IgD-negative memory B cell (primary cell): ENCODE measurements around the gene MTHFD1L. TPM values are rescaled to one million over a fixed set of nuclear protein-coding genes. Genes with fewer than 3 reads are reported as not detected.
"Not testable (repeated sequence)": the region's sequence is repeated elsewhere in the genome, so short reads cannot be mapped to it uniquely, and the experiment has no call there.

Experiments used
- H3K27ac Mint-ChIP-seq, 3 donors: one replicate each; pipeline ENCODE4 v1.8.0; 2020 to 2022; ENCODE audit warnings: mild to moderate bottlenecking in 3 of 3, mixed read lengths in 3 of 3, moderate library complexity in 1 of 3
- H3K27me3 Mint-ChIP-seq: one replicate; pipeline ENCODE4 v1.8.0; 2021; ENCODE audit warnings: mixed read lengths
- H3K36me3 Mint-ChIP-seq: one replicate; pipeline ENCODE4 v1.8.0; 2020; ENCODE audit warnings: mild to moderate bottlenecking, mixed read lengths
- H3K4me1 Mint-ChIP-seq, 3 donors: one replicate each; pipeline ENCODE4 v1.8.0; 2020 to 2022; ENCODE audit warnings: mixed read lengths in 3 of 3, mild to moderate bottlenecking in 1 of 3
- H3K4me3 Mint-ChIP-seq, 4 donors: one replicate each; pipeline ENCODE4 v1.8.0; 2020 to 2022; ENCODE audit warnings: mild to moderate bottlenecking in 4 of 4, mixed read lengths in 4 of 4, moderate library complexity in 3 of 4
- H3K9me3 Mint-ChIP-seq, 3 donors: one replicate each; pipeline ENCODE4 v1.8.0; 2020 to 2021; ENCODE audit warnings: mixed read lengths in 3 of 3, mild to moderate bottlenecking in 1 of 3
- polyA plus RNA-seq: library from polyadenylated mRNA; unstranded; fragments of 300-500 nt; fragmentation: Illumina TruSeq; gene quantifications from one replicate; pipeline ENCODE4 v1.2.3, GENCODE V29; 2021

MTHFD1L gene
- polyA plus RNA-seq, 1 donor from 2014 or later = 1.9 TPM

DNA sequence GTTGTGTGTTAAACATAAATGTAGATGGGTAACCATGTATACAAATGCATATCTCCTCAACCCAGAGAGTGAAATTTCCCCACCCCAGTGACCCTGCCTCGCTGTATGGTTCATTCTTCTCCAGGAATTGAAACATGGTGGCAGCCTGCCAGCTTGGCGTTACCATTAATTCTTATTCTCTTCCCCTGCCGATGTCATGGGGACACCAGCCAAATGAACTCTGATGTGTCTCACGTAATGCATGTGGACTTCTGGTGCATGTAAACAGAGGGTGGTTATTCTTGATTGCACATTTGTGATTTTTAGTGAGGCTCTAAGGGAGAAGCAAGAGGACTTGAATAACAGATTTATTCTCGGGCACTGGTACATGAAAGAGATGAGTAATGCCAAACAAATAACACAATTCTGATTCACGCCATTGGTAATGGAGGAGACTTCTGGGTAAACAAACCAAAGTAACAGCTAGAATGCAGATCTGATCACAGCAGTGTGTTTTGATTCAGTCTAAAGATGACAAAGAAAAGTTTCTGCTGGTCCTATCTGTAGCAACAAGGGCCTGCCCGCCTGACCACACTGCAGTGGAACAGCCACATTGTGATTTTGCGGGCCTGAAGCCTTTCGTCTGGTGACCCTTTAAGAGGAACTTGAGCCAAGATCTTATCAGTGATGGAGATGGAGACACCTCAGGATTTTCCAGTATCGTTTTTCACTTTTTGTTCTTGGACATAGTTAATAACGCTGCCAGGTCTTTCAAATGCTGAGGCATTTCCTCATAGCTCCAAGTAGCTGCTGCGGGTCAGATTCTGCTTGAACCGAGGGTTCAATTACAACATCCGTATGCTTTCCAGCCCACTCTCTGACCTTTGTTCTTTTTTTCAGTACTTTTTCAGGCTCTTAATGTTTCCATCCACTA lies 202.4 kb downstream of the MTHFD1L start:
- H3K27me3 Mint-ChIP-seq = no peaks in the 10 kb centered on the region
- H3K4me3 Mint-ChIP-seq = no peak overlapping the region
- H3K27ac Mint-ChIP-seq = no peak overlapping the region
- peaks cover 6% of the 10 kb centered on the region for H3K36me3 Mint-ChIP-seq
- peaks cover 3 to 6% (median 4%) of the 10 kb centered on the region in 3 donors for H3K4me1 Mint-ChIP-seq
- H3K9me3 Mint-ChIP-seq = no peaks in the 10 kb centered on the region

DNA sequence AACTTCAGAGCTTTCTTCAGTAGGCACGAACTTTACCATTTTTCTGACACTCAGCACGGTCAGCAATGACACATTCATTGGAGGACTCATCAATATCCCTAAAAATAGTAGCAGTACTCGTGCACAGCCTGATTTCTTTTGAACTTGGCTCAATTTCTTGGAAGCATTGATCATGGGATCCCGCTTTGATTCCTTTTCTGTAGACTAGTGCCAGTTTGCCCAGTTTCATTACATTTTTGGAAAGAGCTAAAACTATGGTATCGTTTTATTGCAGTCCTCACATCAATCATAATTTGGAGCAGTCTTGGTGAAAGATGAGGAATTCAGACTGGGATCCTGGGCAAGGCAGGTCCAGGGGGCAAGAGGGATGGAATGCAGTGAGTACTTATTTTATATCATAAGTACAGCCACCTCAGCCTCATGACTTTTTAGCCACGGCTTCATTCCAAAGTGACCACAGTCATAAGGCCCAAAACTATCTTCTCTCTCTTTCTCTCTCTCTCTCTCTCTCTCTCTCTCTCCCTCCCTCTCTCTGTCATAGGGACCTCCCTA lies 203.3 kb downstream of the MTHFD1L start:
- Mint-ChIP-seq H3K27me3 (no peaks in the 10 kb centered on the region), H3K27ac (no peak overlapping the region), H3K36me3 (peaks cover 6% of the 10 kb centered on the region), H3K9me3 (peaks cover 0 to 4% (median 1%) of the 10 kb centered on the region in 3 donors), H3K4me3 (no peak overlapping the region), H3K4me1 (peaks cover 11 to 15% (median 13%) of the 10 kb centered on the region in 3 donors)

GRCh38 chr6:151069641-151070040 lies 204.1 kb downstream of the MTHFD1L start:
- H3K36me3 Mint-ChIP-seq = peaks cover 6% of the 10 kb centered on the region
- H3K4me3 Mint-ChIP-seq = no peak overlapping the region

GRCh38 chr6:151070631-151071051 lies 205.1 kb downstream of the MTHFD1L start:
- H3K4me3 Mint-ChIP-seq = peak overlapping the region in 1 of 4 donors; percentile 53
- no peaks in the 10 kb centered on the region for H3K27me3 Mint-ChIP-seq
- no peak overlapping the region for H3K27ac Mint-ChIP-seq
- H3K36me3 Mint-ChIP-seq = peaks cover 6% of the 10 kb centered on the region
- peaks cover 11 to 15% (median 14%) of the 10 kb centered on the region in 3 donors for H3K4me1 Mint-ChIP-seq
- peaks cover 1 to 7% (median 6%) of the 10 kb centered on the region in 3 donors for H3K9me3 Mint-ChIP-seq

More at GRCh38 chr6:151069641-151070040, 204.1 kb downstream of the MTHFD1L start:
- Mint-ChIP-seq H3K27ac (no peak overlapping the region), H3K4me1 (peaks cover 11 to 15% (median 14%) of the 10 kb centered on the region in 3 donors), H3K9me3 (peaks cover 0 to 6% (median 4%) of the 10 kb centered on the region in 3 donors), H3K27me3 (no peaks in the 10 kb centered on the region)

DNA sequence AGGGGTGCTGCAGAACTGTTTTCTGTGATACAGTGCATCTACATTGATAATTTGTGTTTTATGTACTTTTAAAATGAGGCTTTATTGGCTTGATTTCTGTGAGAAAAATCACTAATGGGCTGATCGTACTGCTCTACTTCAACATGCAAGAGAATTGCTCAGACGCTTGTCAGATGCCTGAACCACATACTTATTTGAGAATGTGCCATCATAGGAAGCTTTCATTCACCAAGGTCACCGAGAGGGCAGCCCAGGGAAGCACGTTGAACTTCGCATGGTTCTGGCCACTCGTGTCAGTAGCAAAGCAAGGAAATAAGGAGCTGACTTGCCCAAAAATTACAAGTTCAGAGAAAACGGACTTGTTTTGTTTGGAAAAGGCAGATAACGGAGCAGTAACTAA lies 205.8 kb downstream of the MTHFD1L start:
- no peak overlapping the region for H3K27ac Mint-ChIP-seq
- peaks cover 11 to 15% (median 14%) of the 10 kb centered on the region in 3 donors for H3K4me1 Mint-ChIP-seq
- no peaks in the 10 kb centered on the region for H3K27me3 Mint-ChIP-seq
- peaks cover 1 to 7% (median 6%) of the 10 kb centered on the region in 3 donors for H3K9me3 Mint-ChIP-seq
- H3K36me3 Mint-ChIP-seq = peaks cover 6% of the 10 kb centered on the region
- no peak overlapping the region for H3K4me3 Mint-ChIP-seq

DNA sequence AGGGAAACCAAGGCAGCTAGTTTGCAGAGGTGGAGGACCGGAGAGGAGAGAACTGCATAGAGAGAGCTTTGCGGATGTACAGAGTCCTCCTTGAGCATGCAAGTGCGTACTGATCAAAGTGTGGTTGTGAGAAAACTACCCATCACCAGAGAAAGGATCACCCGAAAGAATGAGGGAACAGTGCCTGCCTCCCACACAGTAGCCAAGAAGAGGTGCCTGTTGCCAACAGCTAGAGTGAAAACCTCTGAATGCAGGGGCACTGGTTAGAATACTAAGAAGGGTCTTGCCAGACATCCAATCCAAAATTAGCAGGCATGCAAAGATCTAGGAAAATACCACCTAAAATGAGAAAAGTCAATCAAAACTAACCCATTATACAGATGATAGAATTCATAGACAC lies 207.6 kb downstream of the MTHFD1L start:
- H3K4me3 Mint-ChIP-seq = peak overlapping the region in 1 of 4 donors; percentile 53

GRCh38 chr6:151073701-151074100 lies 208.2 kb downstream of the MTHFD1L start:
- peak overlapping the region in 1 of 4 donors; percentile 53 for H3K4me3 Mint-ChIP-seq
- peaks cover 1 to 11% (median 7%) of the 10 kb centered on the region in 3 donors for H3K9me3 Mint-ChIP-seq
- no peaks in the 10 kb centered on the region for H3K27me3 Mint-ChIP-seq
- peaks cover 11 to 15% (median 14%) of the 10 kb centered on the region in 3 donors for H3K4me1 Mint-ChIP-seq
- no peak overlapping the region for H3K27ac Mint-ChIP-seq
- peaks cover 9% of the 10 kb centered on the region for H3K36me3 Mint-ChIP-seq

More for the DNA sequence above, 207.6 kb downstream of the MTHFD1L start:
- H3K36me3 Mint-ChIP-seq = peaks cover 7% of the 10 kb centered on the region
- peaks cover 11 to 15% (median 14%) of the 10 kb centered on the region in 3 donors for H3K4me1 Mint-ChIP-seq
- peaks cover 1 to 11% (median 7%) of the 10 kb centered on the region in 3 donors for H3K9me3 Mint-ChIP-seq
- no peak overlapping the region for H3K27ac Mint-ChIP-seq
- H3K27me3 Mint-ChIP-seq = no peaks in the 10 kb centered on the region

DNA sequence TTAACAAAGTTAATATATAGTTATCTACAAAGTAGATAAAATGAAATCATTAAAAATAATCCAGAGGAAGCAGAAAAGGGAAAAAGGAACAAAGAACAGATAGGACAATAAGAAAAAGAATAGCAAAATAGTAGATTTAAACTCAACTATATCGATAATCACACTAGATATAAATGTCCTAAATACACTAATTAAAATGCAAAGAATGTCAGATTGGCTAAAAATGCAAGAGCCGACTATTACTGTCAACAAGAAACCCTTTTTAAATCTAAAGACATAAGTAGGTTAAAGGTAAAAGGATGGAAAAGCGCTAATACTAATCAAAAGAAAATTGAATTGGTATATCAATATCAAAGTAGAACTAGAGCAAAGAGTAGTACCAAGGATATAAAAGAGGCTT lies 209.5 kb downstream of the MTHFD1L start:
- H3K9me3 Mint-ChIP-seq = peaks cover 1 to 11% (median 7%) of the 10 kb centered on the region in 3 donors
- peaks cover 11 to 15% (median 14%) of the 10 kb centered on the region in 3 donors for H3K4me1 Mint-ChIP-seq
- H3K27me3 Mint-ChIP-seq = no peaks in the 10 kb centered on the region
- peaks cover 14% of the 10 kb centered on the region for H3K36me3 Mint-ChIP-seq
- no peak overlapping the region for H3K27ac Mint-ChIP-seq
- H3K4me3 Mint-ChIP-seq = peak overlapping the region in 1 of 4 donors; percentile 3

DNA sequence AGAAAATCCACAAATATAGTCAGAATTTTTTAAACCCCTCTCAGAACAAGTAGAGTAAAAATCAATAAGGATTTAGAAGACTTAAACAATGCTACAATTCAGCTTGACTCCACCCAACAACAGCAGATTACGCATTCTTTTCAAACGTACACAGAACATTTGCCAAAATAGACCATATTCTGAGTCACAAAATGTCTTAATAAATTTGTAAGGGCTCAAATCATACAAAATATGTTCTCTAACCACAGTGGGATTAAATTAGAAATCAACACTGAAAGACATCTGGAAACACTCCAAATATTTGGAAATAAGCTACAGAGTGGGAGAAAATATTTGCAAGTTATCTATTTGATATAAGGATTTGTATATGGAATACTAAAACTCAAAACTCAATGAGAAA lies 210.0 kb downstream of the MTHFD1L start:
- peaks cover 1 to 11% (median 7%) of the 10 kb centered on the region in 3 donors for H3K9me3 Mint-ChIP-seq
- no peak overlapping the region for H3K4me3 Mint-ChIP-seq
- peaks cover 16% of the 10 kb centered on the region for H3K36me3 Mint-ChIP-seq
- H3K27me3 Mint-ChIP-seq = no peaks in the 10 kb centered on the region
- H3K4me1 Mint-ChIP-seq = peaks cover 11 to 15% (median 14%) of the 10 kb centered on the region in 3 donors
- H3K27ac Mint-ChIP-seq = no peak overlapping the region

- H3K27ac Mint-ChIP-seq = no peak overlapping the region
- no peaks in the 10 kb centered on the region for H3K27me3 Mint-ChIP-seq
- peaks cover 15% of the 10 kb centered on the region for H3K36me3 Mint-ChIP-seq
- peaks cover 1 to 11% (median 7%) of the 10 kb centered on the region in 3 donors for H3K9me3 Mint-ChIP-seq
- peaks cover 11 to 14% (median 14%) of the 10 kb centered on the region in 3 donors for H3K4me1 Mint-ChIP-seq
- H3K4me3 Mint-ChIP-seq = no peak overlapping the region
Measured at GRCh38 chr6:151075930-151076555, 210.5 kb downstream of the MTHFD1L start.

GRCh38 chr6:151078655-151079054 lies 213.2 kb downstream of the MTHFD1L start:
- Mint-ChIP-seq H3K4me1 (peaks cover 1 to 4% (median 3%) of the 10 kb centered on the region in 3 donors), H3K9me3 (peaks cover 1 to 11% (median 5%) of the 10 kb centered on the region in 3 donors), H3K36me3 (peaks cover 13% of the 10 kb centered on the region), H3K4me3 (peak overlapping the region in 1 of 4 donors; percentile 9), H3K27ac (no peak overlapping the region), H3K27me3 (no peaks in the 10 kb centered on the region)

DNA sequence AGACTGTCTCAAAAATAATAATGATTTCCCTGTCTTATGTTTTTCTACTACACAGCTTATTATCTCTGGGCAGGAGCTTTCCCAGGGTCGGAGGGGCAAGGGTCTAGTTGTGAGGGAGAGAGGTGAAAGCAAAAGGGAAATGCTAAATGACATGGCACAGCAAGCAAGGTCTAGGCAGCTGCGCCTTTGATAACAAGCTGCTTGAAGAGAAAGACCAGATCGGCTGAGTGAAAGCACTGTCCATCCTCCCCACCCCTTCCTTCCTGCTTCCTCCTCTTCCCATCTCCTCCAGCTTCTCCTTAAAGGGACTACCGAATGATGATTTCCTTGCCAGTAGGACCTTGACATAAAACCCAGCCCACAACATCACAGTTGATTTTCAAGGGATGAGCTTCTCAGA lies 216.2 kb downstream of the MTHFD1L start:
- H3K27me3 Mint-ChIP-seq = no peaks in the 10 kb centered on the region
- no peak overlapping the region for H3K4me3 Mint-ChIP-seq
- H3K27ac Mint-ChIP-seq = no peak overlapping the region
- H3K36me3 Mint-ChIP-seq = peaks cover 13% of the 10 kb centered on the region
- H3K4me1 Mint-ChIP-seq = peaks cover 0 to 2% (median 0%) of the 10 kb centered on the region in 3 donors
- H3K9me3 Mint-ChIP-seq = peaks cover 0 to 5% (median 0%) of the 10 kb centered on the region in 3 donors

- H3K27me3 Mint-ChIP-seq = no peaks in the 10 kb centered on the region
- H3K9me3 Mint-ChIP-seq = peaks cover 0 to 2% (median 0%) of the 10 kb centered on the region in 3 donors
- peaks cover 13% of the 10 kb centered on the region for H3K36me3 Mint-ChIP-seq
Measured at GRCh38 chr6:151082079-151082478, 216.6 kb downstream of the MTHFD1L start.

GRCh38 chr6:151084275-151084674 lies 218.8 kb downstream of the MTHFD1L start:
- H3K9me3 Mint-ChIP-seq = no peaks in the 10 kb centered on the region
- H3K4me3 Mint-ChIP-seq = no peak overlapping the region
- H3K27ac Mint-ChIP-seq = no peak overlapping the region
- H3K27me3 Mint-ChIP-seq = no peaks in the 10 kb centered on the region
- H3K4me1 Mint-ChIP-seq = peaks cover 0 to 2% (median 0%) of the 10 kb centered on the region in 3 donors
- peaks cover 4% of the 10 kb centered on the region for H3K36me3 Mint-ChIP-seq

More at GRCh38 chr6:151082079-151082478, 216.6 kb downstream of the MTHFD1L start:
- Mint-ChIP-seq H3K4me1 (peaks cover 0 to 2% (median 0%) of the 10 kb centered on the region in 3 donors), H3K27ac (no peak overlapping the region), H3K4me3 (no peak overlapping the region)

- H3K4me1 Mint-ChIP-seq, H3K27ac Mint-ChIP-seq, H3K27me3 Mint-ChIP-seq, H3K4me3 Mint-ChIP-seq, H3K9me3 Mint-ChIP-seq, H3K36me3 Mint-ChIP-seq: not testable (repeated sequence)
Measured at GRCh38 chr6:151087055-151087454, 221.6 kb downstream of the MTHFD1L start.
